ENCODE results near the gene DNAAF1.

Gene DNAAF1

DNA sequence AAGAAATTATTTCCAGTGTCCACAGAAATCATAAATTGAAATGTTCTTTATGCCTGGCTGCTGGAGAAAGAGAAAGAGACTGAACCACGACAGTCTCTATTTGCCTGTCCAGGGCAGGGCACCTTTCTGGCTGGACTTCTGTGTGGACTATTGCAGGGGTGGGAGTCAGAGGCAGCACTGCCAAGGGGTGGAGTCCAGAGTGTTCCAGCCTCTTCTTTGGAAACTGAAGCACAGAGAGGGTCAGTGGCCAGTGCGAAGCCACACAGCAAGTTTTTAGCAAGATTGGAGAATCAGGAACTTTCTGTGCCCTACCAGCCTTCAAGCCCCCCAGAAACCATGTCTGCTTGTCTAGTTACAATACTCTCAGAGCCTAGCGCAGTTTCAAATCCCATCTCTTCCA, 79.4 kb downstream of the DNAAF1 start:
- H3K9ac ChIP-seq (ENCODE audit: low read depth, low read length) = no peak overlapping the region
- no peak overlapping the region for H3K4me3 ChIP-seq (ENCODE audit: low read depth, low read length)

DNA sequence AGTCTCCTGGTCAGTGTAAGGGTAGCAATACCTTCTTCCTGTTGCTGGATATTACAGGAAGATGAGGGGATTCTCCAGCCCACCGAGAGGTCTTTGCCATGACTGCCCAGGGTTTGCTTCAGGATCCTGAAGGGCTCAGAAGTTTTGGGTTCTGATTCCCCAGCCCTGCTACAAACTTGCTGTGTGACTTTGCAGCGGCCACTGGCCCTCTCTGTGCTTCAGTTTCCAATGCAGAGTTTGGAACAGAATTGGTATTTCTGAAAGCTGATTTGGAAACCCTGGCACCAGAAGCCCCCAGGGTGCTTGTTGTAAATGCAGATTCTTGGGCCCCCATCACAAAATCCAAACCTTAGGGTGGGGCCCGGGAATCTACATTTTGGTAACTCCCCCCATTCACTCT, 80.0 kb downstream of the DNAAF1 start:
- Histone ChIP-seq H3K9me3 (ENCODE audit: control insufficient read depth, insufficient read depth, low read length) (no peaks in the 10 kb centered on the region), H3K27me3 (ENCODE audit: control insufficient read depth, insufficient read depth, low read length) (no peaks in the 10 kb centered on the region), H3K4me1 (ENCODE audit: control insufficient read depth, insufficient read depth, low read length) (peaks cover 4% of the 10 kb centered on the region), H3K36me3 (ENCODE audit: control insufficient read depth, insufficient read depth, low read length) (no peaks in the 10 kb centered on the region), H3K4me3 (ENCODE audit: low read depth, low read length) (no peak overlapping the region), H3K9ac (ENCODE audit: low read depth, low read length) (no peak overlapping the region)

More for the DNA sequence above, 79.4 kb downstream of the DNAAF1 start:
- Histone ChIP-seq H3K27me3 (ENCODE audit: control insufficient read depth, insufficient read depth, low read length) (no peaks in the 10 kb centered on the region), H3K9me3 (ENCODE audit: control insufficient read depth, insufficient read depth, low read length) (no peaks in the 10 kb centered on the region), H3K36me3 (ENCODE audit: control insufficient read depth, insufficient read depth, low read length) (no peaks in the 10 kb centered on the region), H3K4me1 (ENCODE audit: control insufficient read depth, insufficient read depth, low read length) (peaks cover 4% of the 10 kb centered on the region)

DNA sequence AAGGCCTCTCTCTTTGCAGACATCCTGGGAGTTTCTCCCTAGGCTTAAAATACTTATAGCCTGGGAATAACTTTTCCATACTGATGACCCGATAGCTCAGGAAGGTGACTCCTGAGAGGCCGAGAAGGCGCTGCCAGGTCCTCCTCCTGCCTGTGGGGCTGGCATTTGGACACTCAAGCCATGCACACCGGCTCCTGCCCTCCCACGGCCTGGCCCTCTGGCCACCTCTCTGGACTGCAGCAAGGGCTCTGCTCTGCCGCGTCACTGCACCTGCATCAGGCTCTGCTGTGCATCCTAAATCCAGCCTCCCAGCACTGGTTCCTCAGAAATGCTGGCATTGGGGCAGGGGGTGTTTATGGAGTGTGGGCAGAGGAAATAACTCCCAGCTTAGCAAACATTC, 80.5 kb downstream of the DNAAF1 start:
- Histone ChIP-seq H3K4me3 (ENCODE audit: low read depth, low read length) (no peak overlapping the region), H3K36me3 (ENCODE audit: control insufficient read depth, insufficient read depth, low read length) (no peaks in the 10 kb centered on the region)

DNA sequence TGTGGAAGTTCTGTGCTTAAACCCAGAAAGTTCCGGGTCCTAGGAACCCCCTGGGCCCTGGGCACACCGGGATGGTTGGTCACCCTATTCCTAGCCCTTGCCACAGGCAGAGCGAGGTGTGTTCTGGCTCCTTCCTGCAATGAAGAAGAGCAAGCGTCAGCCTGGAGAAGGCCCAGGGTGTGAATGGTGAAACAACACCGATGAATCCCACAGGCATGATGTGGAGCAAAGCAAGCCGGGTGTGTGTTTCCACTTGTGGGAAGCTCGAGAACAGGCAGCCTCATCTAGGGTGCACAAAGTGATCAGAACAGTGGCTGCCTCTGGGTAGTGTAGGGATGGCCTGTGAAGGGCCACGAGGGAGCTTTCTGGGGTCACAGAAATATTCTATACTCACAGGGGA, 80.9 kb downstream of the DNAAF1 start:
- H3K9ac ChIP-seq (ENCODE audit: low read depth, low read length) = no peak overlapping the region
- H3K4me3 ChIP-seq (ENCODE audit: low read depth, low read length) = no peak overlapping the region
- H3K36me3 ChIP-seq (ENCODE audit: control insufficient read depth, insufficient read depth, low read length) = no peaks in the 10 kb centered on the region
- no peaks in the 10 kb centered on the region for H3K9me3 ChIP-seq (ENCODE audit: control insufficient read depth, insufficient read depth, low read length)
- no peaks in the 10 kb centered on the region for H3K27me3 ChIP-seq (ENCODE audit: control insufficient read depth, insufficient read depth, low read length)
- H3K4me1 ChIP-seq (ENCODE audit: control insufficient read depth, insufficient read depth, low read length) = peaks cover 4% of the 10 kb centered on the region

More for the DNA sequence above, 80.5 kb downstream of the DNAAF1 start:
- H3K4me1 ChIP-seq (ENCODE audit: control insufficient read depth, insufficient read depth, low read length) = peaks cover 4% of the 10 kb centered on the region
- no peaks in the 10 kb centered on the region for H3K27me3 ChIP-seq (ENCODE audit: control insufficient read depth, insufficient read depth, low read length)
- H3K9me3 ChIP-seq (ENCODE audit: control insufficient read depth, insufficient read depth, low read length) = no peaks in the 10 kb centered on the region
- H3K9ac ChIP-seq (ENCODE audit: low read depth, low read length) = no peak overlapping the region

Data from iPS-15b (cell line).